IMR-90 (cell line): Measurements from ENCODE around the gene ST8SIA2.
"Not testable (repeated sequence)": the region's sequence is repeated elsewhere in the genome, so short reads cannot be mapped to it uniquely, and the experiment has no call there.

Experiments used
- CEBPB ChIP-seq: IDR thresholded peaks from 2 replicates; pipeline ENCODE4 v1.6.1; 2012; ENCODE audit warnings: low read depth, low read length, improper control_type of control experiment
- CTCF ChIP-seq: conservative IDR thresholded peaks from 2 replicates; pipeline ENCODE4 v1.5.1; 2012; ENCODE audit warnings: mild to moderate bottlenecking, low read depth, low read length, improper control_type of control experiment
- FOS ChIP-seq: fragments of 150-350 bp; IDR thresholded peaks from 2 replicates; pipeline ENCODE4 v1.6.1; 2016; ENCODE audit warnings: low read depth, low read length
- MAFK ChIP-seq: IDR thresholded peaks from 2 replicates; pipeline ENCODE4 v1.6.1; 2012; ENCODE audit warnings: low read depth, low read length, improper control_type of control experiment
- MAZ ChIP-seq: IDR thresholded peaks from 2 replicates; pipeline ENCODE4 v1.6.1; 2012; ENCODE audit warnings: low read depth, mild to moderate bottlenecking, low read length, improper control_type of control experiment, moderate library complexity, borderline replicate concordance
- MXI1 ChIP-seq: IDR thresholded peaks from 2 replicates; pipeline ENCODE4 v1.6.1; 2012; ENCODE audit warnings: low read depth, mild to moderate bottlenecking, low read length, moderate library complexity, borderline replicate concordance
- POLR2A ChIP-seq: IDR thresholded peaks from 2 replicates; pipeline ENCODE4 v1.6.1; 2012; ENCODE audit warnings: mild to moderate bottlenecking, low read depth, low read length
- RAD21 ChIP-seq: IDR thresholded peaks from 2 replicates; pipeline ENCODE4 v1.6.1; 2012; ENCODE audit warnings: low read length, improper control_type of control experiment
- RCOR1 ChIP-seq: IDR thresholded peaks from 2 replicates; pipeline ENCODE4 v1.6.1; 2012; ENCODE audit warnings: mild to moderate bottlenecking, low read length, improper control_type of control experiment; ENCODE audit not compliant: insufficient replicate concordance
- RFX5 ChIP-seq: IDR thresholded peaks from 2 replicates; pipeline ENCODE4 v1.8.0; 2012; ENCODE audit warnings: low read depth, mild to moderate bottlenecking, low read length, moderate library complexity
- SMC3 ChIP-seq: fragments of 150-350 bp; IDR thresholded peaks from 2 replicates; pipeline ENCODE4 v1.6.1; 2016; ENCODE audit warnings: low read depth, mild to moderate bottlenecking, antibody characterized with exemption, low read length, moderate library complexity
- TF ChIP-seq, protein P1 (sequence below): fragments of 150-350 bp; IDR thresholded peaks from 2 replicates; pipeline ENCODE4 v1.6.1; 2017; ENCODE audit warnings: mild to moderate bottlenecking, antibody characterized with exemption, low read length, low read depth

GRCh38 chr15:92479730-92480129 is 86.0 kb downstream of the ST8SIA2 start:
- TF ChIP-seq CTCF, RFX5, POLR2A, RAD21, SMC3, MXI1, RCOR1, FOS, MAFK, MAZ, CEBPB: not testable (repeated sequence)
- TF ChIP-seq, protein P1, sequence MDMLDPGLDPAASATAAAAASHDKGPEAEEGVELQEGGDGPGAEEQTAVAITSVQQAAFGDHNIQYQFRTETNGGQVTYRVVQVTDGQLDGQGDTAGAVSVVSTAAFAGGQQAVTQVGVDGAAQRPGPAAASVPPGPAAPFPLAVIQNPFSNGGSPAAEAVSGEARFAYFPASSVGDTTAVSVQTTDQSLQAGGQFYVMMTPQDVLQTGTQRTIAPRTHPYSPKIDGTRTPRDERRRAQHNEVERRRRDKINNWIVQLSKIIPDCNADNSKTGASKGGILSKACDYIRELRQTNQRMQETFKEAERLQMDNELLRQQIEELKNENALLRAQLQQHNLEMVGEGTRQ = not testable (repeated sequence)
